Measurements from ENCODE around the gene CD248. TPM values are rescaled to one million over a fixed set of nuclear protein-coding genes. Genes with fewer than 3 reads are reported as not detected.
A peak's percentile ranks its signal among the peaks of the same experiment; 100 is the strongest.

Gene CD248
- total RNA-seq, 1 donor from 2014 or later, result 0.22 TPM

- CTCF ChIA-PET, result no interaction called here
- ATAC-seq (ENCODE audit: low read depth), result no peak
- intact Hi-C loops (cut with micrococcal nuclease), result loop anchor here (5.0 kb wide), 2 partner anchors 38 to 732 kb away; partner anchors contain the start of gene PCNX3
Observed at GRCh38 chr11:66349084-66349386, 32.2 kb upstream of the CD248 start.

GRCh38 chr11:66347425-66348276 is 30.8 kb upstream of the CD248 start, which contains the start of gene B4GAT1:
TSS of gene B4GAT1 (minus strand) at chr11:66347629. CDS start at chr11:66347545, 84 bp downstream.
- intact Hi-C loops (cut with micrococcal nuclease), result loop anchor here (1.0 to 5.0 kb wide), 3 partner anchors 24 to 730 kb away; partner anchors contain the start of genes PCNX3 and SLC29A2
- peak within 1 kb of the TSS; percentile 96 for H3K4me3 Mint-ChIP-seq
- DNase-seq (peak; percentile 70), ATAC-seq (ENCODE audit: low read depth) (peak; percentile 47)
- TF ChIP-seq CTCF (IDR thresholded peaks at IDR 0.05), result no peak
- peaks cover 2% of the 10 kb centered on the region for H3K27me3 Mint-ChIP-seq
- H3K36me3 Mint-ChIP-seq (ENCODE audit: low read depth), result peaks cover 20% of the 10 kb centered on the region
- H3K9me3 Mint-ChIP-seq, result no peaks in the 10 kb centered on the region
- peaks cover 45% of the 10 kb centered on the region for H3K4me1 Mint-ChIP-seq
- ChIA-PET CTCF (interaction anchor here (0.7 to 1.2 kb wide), 3 partner anchors 14 to 692 kb away, joined by 3 read pairs; no protein-coding TSS in a partner anchor), POLR2A (interaction anchor here (0.6 to 5.4 kb wide), 5 partner anchors 24 to 1779 kb away, joined by 3 to 34 read pairs (median 5); partner anchors contain the start of genes RBM4 and SLC29A2)
- peak within 1 kb of the TSS; percentile 99 for H3K27ac Mint-ChIP-seq

More at GRCh38 chr11:66349084-66349386, 32.2 kb upstream of the CD248 start:
- Mint-ChIP-seq H3K9me3 (no peaks in the 10 kb centered on the region), H3K4me1 (peaks cover 31% of the 10 kb centered on the region), H3K27ac (peak overlapping the region; percentile 46), H3K4me3 (peak overlapping the region; percentile 0), H3K27me3 (peaks cover 2% of the 10 kb centered on the region), H3K36me3 (ENCODE audit: low read depth) (peaks cover 10% of the 10 kb centered on the region)
- POLR2A ChIA-PET, result interaction anchor here (0.7 kb wide), 2 partner anchors 26 to 1006 kb away, joined by 3 to 9 read pairs; no protein-coding TSS in a partner anchor
- no peak for TF ChIP-seq CTCF (IDR thresholded peaks at IDR 0.05)
- DNase-seq, result no peak

DNA sequence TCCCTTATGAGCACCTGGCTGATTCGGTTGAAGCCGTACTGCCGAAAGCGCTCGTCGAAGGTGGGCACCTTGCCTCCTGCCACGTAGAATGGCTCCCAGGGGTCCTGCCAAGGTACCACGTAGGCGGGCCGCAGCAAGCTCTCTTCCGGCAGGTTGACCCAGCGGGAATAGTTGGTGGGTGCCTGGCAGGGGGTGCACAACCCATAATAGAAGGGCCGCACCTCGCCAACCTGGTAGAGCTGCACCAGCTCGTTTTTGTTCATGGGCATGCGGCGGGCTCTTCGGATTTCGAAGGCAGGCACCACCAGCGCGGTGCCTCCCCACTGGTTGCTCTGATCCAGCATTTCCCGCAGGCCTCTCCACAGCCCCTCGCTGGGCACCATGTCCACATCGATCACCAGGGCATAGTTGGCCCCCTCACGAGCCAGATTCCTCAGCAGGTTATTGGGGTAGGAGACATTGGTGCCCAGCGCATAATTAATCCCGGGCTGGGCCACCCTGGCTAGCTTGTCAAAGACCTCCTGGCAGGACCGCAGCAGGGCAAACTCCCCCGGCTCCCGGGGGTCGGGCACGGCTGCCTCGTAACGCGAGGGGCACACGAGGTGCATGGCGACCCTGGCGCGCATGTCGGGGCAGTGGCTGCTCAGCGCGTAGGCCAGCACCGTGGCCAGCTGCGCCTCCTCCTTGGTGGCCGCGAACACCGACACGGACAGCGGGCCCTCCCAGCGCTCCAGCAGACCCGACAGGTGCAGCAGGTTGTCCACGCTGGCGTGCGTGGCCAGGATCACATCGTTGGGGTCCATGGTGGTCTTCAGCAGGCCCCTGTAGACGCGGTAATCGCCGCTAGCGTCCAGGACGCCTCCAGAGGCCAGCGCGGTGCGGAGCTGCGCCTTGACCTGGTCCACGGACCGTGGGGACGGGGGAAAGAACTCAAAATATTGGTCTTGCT is 29.9 kb upstream of the CD248 start:
- peaks cover 45% of the 10 kb centered on the region for H3K4me1 Mint-ChIP-seq
- H3K27me3 Mint-ChIP-seq, result peaks cover 2% of the 10 kb centered on the region
- intact Hi-C loops (cut with micrococcal nuclease), result loop anchor here (5.0 kb wide), 2 partner anchors 41 to 729 kb away; partner anchors contain the start of gene PCNX3
- CTCF ChIA-PET, result interaction anchor here (0.7 to 3.2 kb wide), 3 partner anchors 15 to 691 kb away, joined by 3 to 17 read pairs (median 3); no protein-coding TSS in a partner anchor
- no peaks in the 10 kb centered on the region for H3K9me3 Mint-ChIP-seq
- H3K4me3 Mint-ChIP-seq, result peak overlapping the region; percentile 96
- no peak for TF ChIP-seq CTCF (IDR thresholded peaks at IDR 0.05)
- ATAC-seq (ENCODE audit: low read depth) (no peak), DNase-seq (no peak)
- POLR2A ChIA-PET, result interaction anchor here (0.6 to 5.4 kb wide), 4 partner anchors 25 to 1779 kb away, joined by 3 to 34 read pairs (median 4); partner anchors contain the start of genes RBM4 and SLC29A2
- H3K27ac Mint-ChIP-seq, result peak overlapping the region; percentile 35
- peaks cover 27% of the 10 kb centered on the region for H3K36me3 Mint-ChIP-seq (ENCODE audit: low read depth)

DNA sequence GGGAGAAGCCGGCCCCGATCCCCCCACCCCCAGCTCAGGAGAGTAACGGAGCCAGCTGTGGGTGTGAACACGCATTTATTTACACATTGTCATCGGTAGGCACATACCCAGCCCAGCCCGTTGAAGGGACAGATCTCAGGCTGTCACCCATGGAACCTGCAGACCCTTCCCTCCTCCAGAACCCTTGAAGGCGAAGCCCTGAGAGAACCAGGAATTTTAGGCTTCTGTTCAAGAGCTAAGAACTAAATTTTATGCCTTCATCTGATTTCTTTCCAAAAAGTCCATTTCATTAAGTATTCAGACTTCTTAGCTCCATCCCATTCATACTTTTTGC is 28.4 kb upstream of the CD248 start:
- POLR2A ChIA-PET, result interaction anchor here (0.6 to 5.4 kb wide), 9 partner anchors 26 to 1242 kb away, joined by 3 to 34 read pairs (median 4); partner anchors contain the start of genes CD248, RBM14, RCE1 and SLC29A2
- Mint-ChIP-seq H3K9me3 (no peaks in the 10 kb centered on the region), H3K27me3 (peaks cover 2% of the 10 kb centered on the region), H3K4me1 (peaks cover 45% of the 10 kb centered on the region), H3K4me3 (peak overlapping the region; percentile 96), H3K36me3 (ENCODE audit: low read depth) (peaks cover 40% of the 10 kb centered on the region), H3K27ac (peak overlapping the region; percentile 93)
- DNase-seq (no peak), ATAC-seq (ENCODE audit: low read depth) (peak; percentile 11)
- CTCF ChIA-PET, result interaction anchor here (0.7 to 3.2 kb wide), 4 partner anchors 33 to 641 kb away, joined by 3 to 17 read pairs (median 8); no protein-coding TSS in a partner anchor
- intact Hi-C loops (cut with micrococcal nuclease), result loop anchor here (1.0 to 5.0 kb wide), 5 partner anchors 16 to 728 kb away; partner anchors contain the start of genes PCNX3 and RCE1
- TF ChIP-seq CTCF (IDR thresholded peaks at IDR 0.05), result no peak

Data from activated B cell treated with CpG ODN at 0.5 μM for 24 hours (primary cell).